Measurements from ENCODE around the gene NFAM1. TPM values are rescaled to one million over a fixed set of nuclear protein-coding genes. Genes with fewer than 3 reads are reported as not detected.

NFAM1 gene
- total and polyA plus RNA-seq, 2 of the 4 experiments (the other 2 are of a cell fraction) = not detected

- Histone ChIP-seq H2AK9ac (replicated peaks; ENCODE audit: low read depth, low read length, poor library complexity) (no peak overlapping the region), H3K4me2 (ENCODE audit: low read depth, low read length) (no peak overlapping the region), H3K23ac (ENCODE audit: low read depth, low read length) (no peak overlapping the region), H4K91ac (ENCODE audit: insufficient read depth, low read depth, low read length) (no peak overlapping the region), H3K14ac (replicated peaks; ENCODE audit: low read depth, low read length) (no peak overlapping the region), H4K20me1 (ENCODE audit: insufficient read depth, low read length) (no peaks in the 10 kb centered on the region), H3K4me3 (ENCODE audit: insufficient read depth, low read depth, low read length) (no peak overlapping the region), H2BK120ac (ENCODE audit: low read depth, low read length) (no peak overlapping the region), H4K8ac (ENCODE audit: low read depth in 2 of 2, low read length in 2 of 2) (no peak overlapping the region), H3K56ac (ENCODE audit: extremely low read depth, insufficient read depth, low read length) (no peak overlapping the region), H2BK20ac (ENCODE audit: low read depth, low read length) (no peak overlapping the region), H4K5ac (ENCODE audit: low read depth, low read length) (no peak overlapping the region), H2BK15ac (ENCODE audit: low read depth, low read length) (no peak overlapping the region), H3K9me3 (ENCODE audit: control insufficient read depth, insufficient read depth, low read length) (no peaks in the 10 kb centered on the region), H2AFZ (replicated peaks; ENCODE audit: low read length, poor library complexity) (no peak overlapping the region), H3K79me1 (ENCODE audit: low read depth in 1 of 2, low read length in 2 of 2) (no peaks in the 10 kb centered on the region), H3K9ac (ENCODE audit: low read depth, low read length) (no peak overlapping the region), H3K27me3 (ENCODE audit: control insufficient read depth, insufficient read depth, low read length) (peaks cover 24% of the 10 kb centered on the region), H3K27ac (ENCODE audit: insufficient read depth, low read length) (no peak overlapping the region), H3K36me3 (ENCODE audit: control insufficient read depth, insufficient read depth, low read length) (no peaks in the 10 kb centered on the region), H3K4me1 (ENCODE audit: control insufficient read depth, insufficient read depth, low read length) (no peaks in the 10 kb centered on the region), H3K4ac (ENCODE audit: low read depth, low read length) (no peak overlapping the region), H3K18ac (ENCODE audit: low read depth, low read length) (no peak overlapping the region), H2BK5ac (ENCODE audit: low read depth, low read length, poor library complexity, severe bottlenecking) (no peak overlapping the region), H3K9me1 (ENCODE audit: insufficient read depth, low read length) (no peaks in the 10 kb centered on the region), H2AK5ac (ENCODE audit: low read depth, low read length) (no peak overlapping the region)
- TF ChIP-seq FOS (IDR thresholded peaks at IDR 0.05; ENCODE audit: low read depth, low read length) (no peak), RCOR1 (IDR thresholded peaks at IDR 0.05; ENCODE audit: insufficient replicate concordance, low read length) (no peak), SMC3 (IDR thresholded peaks at IDR 0.05; ENCODE audit: low read depth, low read length) (no peak), RAD21 (IDR thresholded peaks at IDR 0.05; ENCODE audit: low read length) (no peak), CTCF (conservative IDR thresholded peaks at IDR 0.05; ENCODE audit: low read depth, low read length) (no peak), BHLHE40 (IDR thresholded peaks at IDR 0.05; ENCODE audit: low read depth, low read length) (no peak), ELK1 (IDR thresholded peaks at IDR 0.05; ENCODE audit: borderline replicate concordance, low read depth, low read length) (no peak), POLR2A (IDR thresholded peaks at IDR 0.05; ENCODE audit: low read depth, low read length) (no peak), MAFK (IDR thresholded peaks at IDR 0.05; ENCODE audit: low read depth, low read length) (no peak), MXI1 (IDR thresholded peaks at IDR 0.05; ENCODE audit: borderline replicate concordance, low read depth, low read length) (no peak)
- no TSS peak for BruUV-seq (replicated peaks)
- in situ Hi-C loops (cut with MboI; ENCODE audit: low sequenced_read_pairs) = no loop called here
- DNase-seq (peak; percentile 54), ATAC-seq (ENCODE audit: low read depth) (no peak)
- 50% methylated on average over 1 of the region's 2 CpGs; no CpG with 5 or more reads in 1 of the 2 experiments for WGBS, 2 experiments (ENCODE audit: extremely low coverage in 2 of 2, insufficient read length in 1 of 2)
- ChIA-PET POLR2A (ENCODE audit: unreplicated experiment) (no interaction called here), CTCF (no interaction called here)
- intact Hi-C loops (cut with micrococcal nuclease) = no loop called here
- dilution Hi-C loops (cut with HindIII; ENCODE audit: low sequenced_read_pairs, unreplicated experiment) = no loop called here
These were observed 36.6 kb upstream of the NFAM1 start for GRCh38 chr22:42468841-42469240.

All from IMR-90 (cell line).